ENCODE measurements around the gene PKIG. TPM values are rescaled to one million over a fixed set of nuclear protein-coding genes. Genes with fewer than 3 reads are reported as not detected.

Gene PKIG
- polyA plus RNA-seq, 1 of the 3 experiments (the other 2 are of a cell fraction) = 92.9 TPM

DNA sequence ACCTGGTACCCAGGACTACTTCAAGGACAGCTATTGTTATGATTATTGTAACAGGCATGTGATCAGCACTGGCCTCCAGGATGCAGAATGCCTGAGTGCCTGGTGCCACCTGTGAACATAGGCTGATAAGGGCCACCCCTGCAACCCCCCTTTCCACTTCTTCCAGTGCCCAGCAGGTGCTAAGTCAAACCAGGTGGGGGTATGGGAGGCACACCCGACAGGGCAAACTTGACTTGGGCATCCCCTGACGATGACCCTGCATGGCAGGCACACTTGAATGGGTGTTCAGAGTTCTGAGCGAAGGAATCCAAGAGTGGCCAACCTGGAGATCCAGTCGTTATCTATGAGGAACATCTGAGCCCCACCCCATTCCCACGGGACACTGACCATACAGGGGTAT, 65.7 kb downstream of the PKIG start:
- Histone ChIP-seq H3K4me2 (no peak overlapping the region), H3K79me2 (ENCODE audit: insufficient read depth) (0 out of 2 replicates have a peak, but pooled peaks cover 8% of the 10 kb centered on the region), H3F3A (replicated peaks; ENCODE audit: insufficient read depth) (peaks cover 10% of the 10 kb centered on the region), H3K9me3 (no peaks in the 10 kb centered on the region), H3K27me3 (ENCODE audit: insufficient read depth) (no peaks in the 10 kb centered on the region), H2AFZ (ENCODE audit: low read depth) (no peak overlapping the region), H3K4me3 (ENCODE audit: low read depth in 2 of 2, low read length in 1 of 2) (no peak overlapping the region), H3K9ac (no peak overlapping the region), H3K27ac (ENCODE audit: low read depth in 2 of 2, low read length in 1 of 2) (no peak overlapping the region), H3K9me2 (no peaks in the 10 kb centered on the region), H3K4me1 (ENCODE audit: control insufficient read depth in 1 of 2, insufficient read depth in 2 of 2, low read depth in 1 of 2, low read length in 1 of 2) (peaks cover 17 to 24% of the 10 kb centered on the region in 2 experiments), H3K36me3 (replicated peaks in 1 of 2; ENCODE audit: control insufficient read depth in 1 of 2, insufficient read depth in 2 of 2, low read length in 1 of 2) (no peaks in the 10 kb centered on the region), H4K20me1 (ENCODE audit: insufficient read depth) (0 out of 2 replicates have a peak, but pooled peaks cover 3% of the 10 kb centered on the region)
- TF ChIP-seq YY1 (IDR thresholded peaks at IDR 0.05; ENCODE audit: low read depth) (no peak), FOXJ3 (CRISPR knock-in tag; IDR thresholded peaks at IDR 0.05) (no peak), SIN3A (IDR thresholded peaks at IDR 0.05; ENCODE audit: borderline replicate concordance, low read depth, low read length) (no peak), RXRA (IDR thresholded peaks at IDR 0.05; ENCODE audit: borderline replicate concordance, low read depth) (no peak), MXI1 (IDR thresholded peaks at IDR 0.05; ENCODE audit: low read depth, low read length) (no peak), POLR2AphosphoS5 (IDR thresholded peaks at IDR 0.05; ENCODE audit: low read depth, low read length) (no peak), EP300 (IDR thresholded peaks at IDR 0.05; ENCODE audit: borderline replicate concordance in 1 of 2, low read depth in 1 of 2, low read length in 1 of 2) (no peak), USF1 (IDR thresholded peaks at IDR 0.05; ENCODE audit: borderline replicate concordance, low read depth) (no peak), RAD21 (IDR thresholded peaks at IDR 0.05; ENCODE audit: low read length) (no peak), ELF1 (IDR thresholded peaks at IDR 0.05) (no peak), RCOR1 (IDR thresholded peaks at IDR 0.05; ENCODE audit: low read length) (no peak), GABPA (IDR thresholded peaks at IDR 0.05; ENCODE audit: low read depth) (no peak), REST (IDR thresholded peaks at IDR 0.05; ENCODE audit: low read depth, low read length) (no peak), TEAD4 (IDR thresholded peaks at IDR 0.05; ENCODE audit: borderline replicate concordance, insufficient read depth) (no peak), SMC3 (IDR thresholded peaks at IDR 0.05; ENCODE audit: low read depth, low read length) (no peak)
- TF ChIP-seq, protein P1, sequence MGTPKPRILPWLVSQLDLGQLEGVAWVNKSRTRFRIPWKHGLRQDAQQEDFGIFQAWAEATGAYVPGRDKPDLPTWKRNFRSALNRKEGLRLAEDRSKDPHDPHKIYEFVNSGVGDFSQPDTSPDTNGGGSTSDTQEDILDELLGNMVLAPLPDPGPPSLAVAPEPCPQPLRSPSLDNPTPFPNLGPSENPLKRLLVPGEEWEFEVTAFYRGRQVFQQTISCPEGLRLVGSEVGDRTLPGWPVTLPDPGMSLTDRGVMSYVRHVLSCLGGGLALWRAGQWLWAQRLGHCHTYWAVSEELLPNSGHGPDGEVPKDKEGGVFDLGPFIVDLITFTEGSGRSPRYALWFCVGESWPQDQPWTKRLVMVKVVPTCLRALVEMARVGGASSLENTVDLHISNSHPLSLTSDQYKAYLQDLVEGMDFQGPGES (IDR thresholded peaks at IDR 0.05; ENCODE audit: low read depth, low read length) = no peak
- POLR2A ChIA-PET = no interaction called here
- no peak for DNase-seq
- CTCF ChIA-PET = interaction anchor here (2.7 kb wide), 1 partner anchor 37 kb away, joined by 11 read pairs; no protein-coding TSS in a partner anchor
- WGBS (ENCODE audit: low lambda C conversion rate) = 86% methylated on average over 5 of the region's 5 CpGs
